OCI-LY7 (cell line): ENCODE data around the gene PIEZO2. TPM values are rescaled to one million over a fixed set of nuclear protein-coding genes. Genes with fewer than 3 reads are reported as not detected.

Source experiments
- BruUV-seq: library from RNA; stranded (reverse); fragments of 400-500 nt; replicated peaks from 2 replicates; lab custom pipeline; 2021; lab: Mats Ljungman, UMichigan
- CTCF ChIA-PET: fragments of 300-600 bp; sonication (Branson Sonifier 250); formaldehyde crosslinking; loops from one replicate; lab custom pipeline; 2022; ENCODE audit warnings: antibody characterized with exemption; ENCODE audit not compliant: unreplicated experiment; lab: Charles Lee
- POLR2A ChIA-PET: fragments of 300-600 bp; sonication (Branson Sonifier 250); formaldehyde crosslinking; loops from one replicate; lab custom pipeline; 2022; ENCODE audit warnings: antibody characterized with exemption; lab: Charles Lee
- DNase-seq: peaks from one replicate; pipeline ENCODE4 v3.0.0-alpha.2; 2015; ENCODE audit warnings: low spot score
- H2AFZ ChIP-seq: fragments of 200-600 bp; sonication (generic), shearing (Covaris generic); 2 replicates; pipeline ENCODE4 v1.6.1; 2014; ENCODE audit warnings: mild to moderate bottlenecking, antibody characterized with exemption, low read length, moderate library complexity
- H3K27ac ChIP-seq: fragments of 200-600 bp; sonication (generic); 2 replicates; pipeline ENCODE4 v1.5.1; 2014; ENCODE audit warnings: mixed run types, low read depth, mild to moderate bottlenecking, moderate library complexity, low read length, inconsistent platforms; ENCODE audit not compliant: poor library complexity, severe bottlenecking
- H3K36me3 ChIP-seq: fragments of 200-600 bp; sonication (generic); 2 replicates; pipeline ENCODE4 v1.6.1; 2014; ENCODE audit warnings: mild to moderate bottlenecking, antibody characterized with exemption, low read length, moderate library complexity, mixed read lengths; ENCODE audit not compliant: insufficient read depth
- H3K4me1 ChIP-seq: fragments of 200-600 bp; sonication (generic); 2 replicates; pipeline ENCODE4 v1.5.1; 2014; ENCODE audit warnings: mild to moderate bottlenecking, low read length; ENCODE audit not compliant: insufficient read depth, poor library complexity, severe bottlenecking
- H3K4me2 ChIP-seq: fragments of 200-600 bp; sonication (generic); 2 replicates; pipeline ENCODE4 v1.6.1; 2014; ENCODE audit warnings: mild to moderate bottlenecking, low read length
- H3K4me3 ChIP-seq: fragments of 200-600 bp; sonication (generic); 2 replicates; pipeline ENCODE4 v1.5.1; 2014; ENCODE audit warnings: mild to moderate bottlenecking, low read depth, low read length; ENCODE audit not compliant: poor library complexity, severe bottlenecking
- H3K79me2 ChIP-seq: fragments of 200-600 bp; sonication (generic); 2 replicates; pipeline ENCODE4 v1.6.1; 2016; ENCODE audit warnings: low read depth, mild to moderate bottlenecking, low read length, moderate library complexity, mixed read lengths; ENCODE audit not compliant: insufficient read depth
- H3K9me2 ChIP-seq: fragments of 200-600 bp; sonication (generic); 2 replicates; pipeline ENCODE4 v1.6.1; 2016; ENCODE audit warnings: mild to moderate bottlenecking, low read length, mixed read lengths; ENCODE audit not compliant: insufficient read depth
- H3K9me3 ChIP-seq: fragments of 200-600 bp; sonication (generic); 2 replicates; pipeline ENCODE4 v1.6.1; 2014; ENCODE audit warnings: mild to moderate bottlenecking, mixed run types, low read length, mixed read lengths
- H4K20me1 ChIP-seq: fragments of 200-600 bp; sonication (generic); 2 replicates; pipeline ENCODE4 v1.6.1; 2014; ENCODE audit warnings: mild to moderate bottlenecking, antibody characterized with exemption, low read length, moderate library complexity, mixed read lengths; ENCODE audit not compliant: insufficient read depth
- CTCF ChIP-seq: fragments of 200-600 bp; sonication (generic); conservative IDR thresholded peaks from 2 replicates; pipeline ENCODE4 v1.5.1; 2014; ENCODE audit warnings: mild to moderate bottlenecking, antibody characterized with exemption, low read length, moderate library complexity, mixed read lengths
- EZH2phosphoT487 ChIP-seq: fragments of 200-600 bp; sonication (generic); IDR thresholded peaks from 2 replicates; pipeline ENCODE4 v1.6.1; 2018; ENCODE audit warnings: low read depth, borderline replicate concordance, mild to moderate bottlenecking, mixed run types, antibody characterized with exemption, low read length, moderate library complexity, mixed read lengths
- intact Hi-C: fragments of 100-400 bp; cut with micrococcal nuclease; formaldehyde crosslinking; loops from one replicate; pipeline ENCODE4 v1.10.0; 2022; ENCODE audit not compliant: unreplicated experiment
- total RNA-seq, 2 experiments: library from RNA; depleted of rRNA in 1 of 2; stranded (reverse); fragments of >200 nt in 1 of 2; shearing (Covaris generic) in 1 of 2; gene quantifications; 2 replicates each; pipeline ENCODE4 v1.2.3, GENCODE V29; 2014 to 2022

PIEZO2 gene
- total RNA-seq, 2 experiments from 2014 or later: 0.95 to 3.3 TPM

- Histone ChIP-seq H3K4me3 (no peak overlapping the region), H2AFZ (no peak overlapping the region), H3K4me1 (no peaks in the 10 kb centered on the region), H3K9me2 (no peaks in the 10 kb centered on the region), H3K4me2 (no peak overlapping the region), H3K27ac (no peak overlapping the region), H4K20me1 (no peaks in the 10 kb centered on the region), H3K79me2 (no peaks in the 10 kb centered on the region), H3K36me3 (no peaks in the 10 kb centered on the region), H3K9me3 (no peaks in the 10 kb centered on the region)
- TF ChIP-seq EZH2phosphoT487 (no peak), CTCF (no peak)
- intact Hi-C loops: no loop called here
- DNase-seq: no peak
- CTCF ChIA-PET: interaction anchor here (0.7 kb wide), 1 partner anchor 101 kb away, joined by 3 read pairs; no protein-coding TSS in a partner anchor
- POLR2A ChIA-PET: interaction anchor here (0.5 to 0.8 kb wide), 3 partner anchors 195 to 363 kb away, joined by 3 to 4 read pairs (median 4); no protein-coding TSS in a partner anchor
- no TSS peak for BruUV-seq
These were observed 3.0 kb downstream of the PIEZO2 start for GRCh38 chr18:11146238-11146946.

GRCh38 chr18:11145413-11146191, 3.8 kb downstream of the PIEZO2 start:
- Histone ChIP-seq H3K9me3 (no peaks in the 10 kb centered on the region), H3K9me2 (no peaks in the 10 kb centered on the region), H3K27ac (no peak overlapping the region), H3K4me1 (no peaks in the 10 kb centered on the region), H2AFZ (no peak overlapping the region), H4K20me1 (no peaks in the 10 kb centered on the region), H3K79me2 (no peaks in the 10 kb centered on the region), H3K4me3 (no peak overlapping the region), H3K36me3 (no peaks in the 10 kb centered on the region), H3K4me2 (no peak overlapping the region)
- CTCF ChIA-PET: no interaction called here
- intact Hi-C loops: no loop called here
- BruUV-seq: no TSS peak
- no peak for DNase-seq
- POLR2A ChIA-PET: no interaction called here
- TF ChIP-seq CTCF (no peak), EZH2phosphoT487 (no peak)
